Tibial nerve (tissue), 4 donors: Measurements from ENCODE around the gene DLK1. TPM values are rescaled to one million over a fixed set of nuclear protein-coding genes. Genes with fewer than 3 reads are reported as not detected.

ENCODE experiments used
- DNase-seq, 2 donors: peaks; one replicate each; pipeline ENCODE4 v3.0.0-alpha.2; 2019; ENCODE audit warnings: low spot score in 2 of 2
- H3K27ac ChIP-seq, 4 donors: fragments of 200-600 bp; sonication (generic) in 3 of 4; one replicate each; pipeline ENCODE4 v1.5.1; 2017 to 2019; ENCODE audit warnings: mild to moderate bottlenecking in 1 of 4
- H3K27me3 ChIP-seq, 2 donors: fragments of 200-600 bp; sonication (generic) in 1 of 2; one replicate each; pipeline versions ENCODE4 v1.5.1 to v1.6.0; 2017 to 2019
- H3K36me3 ChIP-seq, 3 donors: fragments of 200-600 bp; sonication (generic); one replicate each; pipeline ENCODE4 v1.5.1; 2018 to 2019
- H3K4me1 ChIP-seq, 4 donors: fragments of 200-600 bp; sonication (generic) in 3 of 4; one replicate each; pipeline ENCODE4 v1.5.1; 2017 to 2019
- H3K4me3 ChIP-seq, 4 donors: fragments of 200-600 bp; sonication (generic) in 3 of 4; one replicate each; pipeline ENCODE4 v1.5.1; 2017 to 2019; ENCODE audit warnings: mild to moderate bottlenecking in 1 of 4, moderate library complexity in 1 of 4
- H3K9me3 ChIP-seq, 4 donors: fragments of 200-600 bp; sonication (generic) in 3 of 4; one replicate each; pipeline ENCODE4 v1.5.1; 2017 to 2019
- CTCF ChIP-seq, 5 experiments: fragments of 200-600 bp in 3 of 5; fragments of 450-650 bp in 2 of 5; sonication (generic) in 3 of 5; IDR thresholded peaks; one replicate each; pipeline ENCODE4 v1.5.1; 2016 to 2019; ENCODE audit warnings: antibody characterized with exemption in 5 of 5, mild to moderate bottlenecking in 3 of 5, moderate library complexity in 2 of 5
- EP300 ChIP-seq, 2 donors: sonication (generic); formaldehyde crosslinking; IDR thresholded peaks; one replicate each; pipeline ENCODE4 v1.6.1; 2017; ENCODE audit warnings: antibody characterized with exemption in 2 of 2, mild to moderate bottlenecking in 1 of 2
- POLR2A ChIP-seq, 2 donors: fragments of 450-650 bp; IDR thresholded peaks; one replicate each; pipeline ENCODE4 v1.6.1; 2017; ENCODE audit warnings: antibody characterized with exemption in 2 of 2, mild to moderate bottlenecking in 2 of 2, moderate library complexity in 2 of 2
- WGBS, 2 donors: methylation state at CpG; one replicate each; pipeline ENCODE4 v1.1.5; 2018; 5-methylcytosine and 5-hydroxymethylcytosine counted together
- total RNA-seq, 4 donors: library from RNA; depleted of rRNA; stranded (reverse); fragments of >200 nt; gene quantifications; one replicate each; pipeline ENCODE4 v1.1.0, GENCODE V29; 2016

The DLK1 gene
- total RNA-seq, 4 donors from 2014 or later, result not detected

GRCh38 chr14:100780646-100781355 lies 54.1 kb downstream of the DLK1 start:
- no peaks in the 10 kb centered on the region for H3K27me3 ChIP-seq
- DNase-seq, result no peak
- TF ChIP-seq CTCF (IDR thresholded peaks at IDR 0.05), result no peak
- no peaks in the 10 kb centered on the region for H3K36me3 ChIP-seq
- H3K9me3 ChIP-seq, result no peaks in the 10 kb centered on the region
- 71 to 77% methylated on average over 12 of the region's 12 CpGs for WGBS, 2 donors
- no peak overlapping the region for H3K4me3 ChIP-seq
- H3K27ac ChIP-seq, result no peak overlapping the region
- no peaks in the 10 kb centered on the region for H3K4me1 ChIP-seq

- Histone ChIP-seq H3K27ac (no peak overlapping the region), H3K27me3 (no peaks in the 10 kb centered on the region), H3K9me3 (no peaks in the 10 kb centered on the region), H3K4me3 (no peak overlapping the region), H3K4me1 (no peaks in the 10 kb centered on the region), H3K36me3 (no peaks in the 10 kb centered on the region)
- TF ChIP-seq POLR2A (IDR thresholded peaks at IDR 0.05) (no peak), CTCF (IDR thresholded peaks at IDR 0.05) (no peak), EP300 (IDR thresholded peaks at IDR 0.05) (no peak)
- no peak for DNase-seq
- 90 to 91% methylated on average over 8 of the region's 8 CpGs for WGBS, 2 donors
Observed at GRCh38 chr14:100781952-100782351, 55.3 kb downstream of the DLK1 start.

GRCh38 chr14:100782516-100783320 lies 56.0 kb downstream of the DLK1 start:
- no peaks in the 10 kb centered on the region for H3K27me3 ChIP-seq
- no peaks in the 10 kb centered on the region for H3K9me3 ChIP-seq
- H3K4me1 ChIP-seq, result no peaks in the 10 kb centered on the region
- TF ChIP-seq CTCF (IDR thresholded peaks at IDR 0.05), result no peak
- TF ChIP-seq POLR2A (IDR thresholded peaks at IDR 0.05), result no peak
- TF ChIP-seq EP300 (IDR thresholded peaks at IDR 0.05), result no peak
- 70 to 76% methylated on average over 13 of the region's 13 CpGs for WGBS, 2 donors
- no peaks in the 10 kb centered on the region for H3K36me3 ChIP-seq
- no peak for DNase-seq
- no peak overlapping the region for H3K27ac ChIP-seq
- no peak overlapping the region for H3K4me3 ChIP-seq

GRCh38 chr14:100783630-100784370 lies 57.1 kb downstream of the DLK1 start:
- TF ChIP-seq CTCF (IDR thresholded peaks at IDR 0.05), result no peak
- no peaks in the 10 kb centered on the region for H3K9me3 ChIP-seq
- no peak overlapping the region for H3K27ac ChIP-seq
- DNase-seq, result no peak
- H3K36me3 ChIP-seq, result no peaks in the 10 kb centered on the region
- H3K4me1 ChIP-seq, result no peaks in the 10 kb centered on the region
- no peaks in the 10 kb centered on the region for H3K27me3 ChIP-seq
- no peak overlapping the region for H3K4me3 ChIP-seq
- whole genome bisulfite sequencing, 2 donors, result 87 to 88% methylated on average over 22 to 27 of the region's 27 CpGs
